Measurements from ENCODE around the gene NXN.

NXN gene

GRCh38 chr17:949623-950303, 29.8 kb downstream of the NXN start:
- TF ChIP-seq CTCF (IDR thresholded peaks at IDR 0.05), result no peak

GRCh38 chr17:948284-948852, 31.2 kb downstream of the NXN start:
- TF ChIP-seq CTCF (IDR thresholded peaks at IDR 0.05), result no peak

GRCh38 chr17:946510-947236, 32.9 kb downstream of the NXN start:
- no peak for TF ChIP-seq CTCF (IDR thresholded peaks at IDR 0.05)

- no peak for TF ChIP-seq CTCF (IDR thresholded peaks at IDR 0.05)
Measured at GRCh38 chr17:945672-946071, 33.9 kb downstream of the NXN start.

GRCh38 chr17:944266-944826, 35.2 kb downstream of the NXN start:
- no peak for TF ChIP-seq CTCF (IDR thresholded peaks at IDR 0.05)

GRCh38 chr17:935485-935884, 44.1 kb downstream of the NXN start:
- TF ChIP-seq CTCF (IDR thresholded peaks at IDR 0.05), result no peak

- no peak for TF ChIP-seq CTCF (IDR thresholded peaks at IDR 0.05)
Measured at GRCh38 chr17:933312-934073, 46.1 kb downstream of the NXN start.

All from LNCAP (cell line).